Small intestine (tissue), 7 donors: ENCODE data around the gene NUP214. TPM values are rescaled to one million over a fixed set of nuclear protein-coding genes. Genes with fewer than 3 reads are reported as not detected.
"Not testable (repeated sequence)": the region's sequence is repeated elsewhere in the genome, so short reads cannot be mapped to it uniquely, and the experiment has no call there.

Source experiments
- DNase-seq, 2 donors: peaks; one replicate each; pipeline versions ENCODE4 v3.0.0 to v3.0.0-alpha.2; 2013
- FAIRE-seq: peaks from 2 replicates; lab custom pipeline; 2012; peaks lifted over from hg19 to GRCh38; lab: Jason Lieb, UNC
- H3K27ac ChIP-seq, 3 donors: one replicate each; pipeline ENCODE4 v1.5.1; 2013; ENCODE audit warnings: low read length in 2 of 3, mild to moderate bottlenecking in 2 of 3, control low read depth in 1 of 3, inconsistent platforms in 1 of 3, low read depth in 1 of 3, moderate library complexity in 1 of 3
- H3K27me3 ChIP-seq, 3 donors: one replicate each; pipeline ENCODE4 v1.6.1; 2013; ENCODE audit warnings: low read length in 3 of 3, inconsistent platforms in 1 of 3; ENCODE audit not compliant: control insufficient read depth in 3 of 3, insufficient read depth in 3 of 3
- H3K36me3 ChIP-seq, 3 donors: one replicate each; pipeline ENCODE4 v1.6.1; 2013; ENCODE audit warnings: low read length in 3 of 3, inconsistent platforms in 1 of 3, low read depth in 1 of 3, mild to moderate bottlenecking in 1 of 3, moderate library complexity in 1 of 3; ENCODE audit not compliant: control insufficient read depth in 3 of 3, insufficient read depth in 2 of 3
- H3K4me1 ChIP-seq, 3 donors: one replicate each; pipeline ENCODE4 v1.6.1; 2013; ENCODE audit warnings: low read length in 2 of 3, inconsistent platforms in 1 of 3, low read depth in 1 of 3, mild to moderate bottlenecking in 1 of 3, moderate library complexity in 1 of 3; ENCODE audit not compliant: control insufficient read depth in 3 of 3, insufficient read depth in 2 of 3
- H3K4me3 ChIP-seq, 3 donors: one replicate each; pipeline ENCODE4 v1.5.1; 2013; ENCODE audit warnings: low read length in 3 of 3, control low read depth in 1 of 3, inconsistent platforms in 1 of 3, low read depth in 1 of 3, mild to moderate bottlenecking in 1 of 3, moderate library complexity in 1 of 3
- H3K9me3 ChIP-seq, 2 donors: one replicate each; pipeline ENCODE4 v1.6.1; 2013; ENCODE audit warnings: low read depth in 1 of 2, low read length in 1 of 2; ENCODE audit not compliant: control insufficient read depth in 2 of 2, insufficient read depth in 1 of 2
- WGBS, 3 donors: extraction: QIAGEN DNeasy Blood & Tissue Kit; methylation state at CpG; one replicate each; pipeline ENCODE4 v1.1.7; 2013; 5-methylcytosine and 5-hydroxymethylcytosine counted together
- polyA plus RNA-seq, 4 donors: library from polyadenylated mRNA; stranded (reverse) in 3 of 4; unstranded in 1 of 4; fragments of 200-250 nt in 3 of 4; fragments of 120-200 nt in 1 of 4; gene quantifications; one replicate each; pipeline versions ENCODE4 v1.2.1 to v1.2.3, GENCODE V29; 2013
- donor health status: healthy with polysubstance abuse.
- donor health status: control.
- donor health status: control.
- donor health status: Bipolar disorder and iron deficiency.
- donor health status: healthy.

Gene NUP214
- polyA plus RNA-seq, 4 donors: 16.7 to 49.7 (median 37.3) TPM

DNA sequence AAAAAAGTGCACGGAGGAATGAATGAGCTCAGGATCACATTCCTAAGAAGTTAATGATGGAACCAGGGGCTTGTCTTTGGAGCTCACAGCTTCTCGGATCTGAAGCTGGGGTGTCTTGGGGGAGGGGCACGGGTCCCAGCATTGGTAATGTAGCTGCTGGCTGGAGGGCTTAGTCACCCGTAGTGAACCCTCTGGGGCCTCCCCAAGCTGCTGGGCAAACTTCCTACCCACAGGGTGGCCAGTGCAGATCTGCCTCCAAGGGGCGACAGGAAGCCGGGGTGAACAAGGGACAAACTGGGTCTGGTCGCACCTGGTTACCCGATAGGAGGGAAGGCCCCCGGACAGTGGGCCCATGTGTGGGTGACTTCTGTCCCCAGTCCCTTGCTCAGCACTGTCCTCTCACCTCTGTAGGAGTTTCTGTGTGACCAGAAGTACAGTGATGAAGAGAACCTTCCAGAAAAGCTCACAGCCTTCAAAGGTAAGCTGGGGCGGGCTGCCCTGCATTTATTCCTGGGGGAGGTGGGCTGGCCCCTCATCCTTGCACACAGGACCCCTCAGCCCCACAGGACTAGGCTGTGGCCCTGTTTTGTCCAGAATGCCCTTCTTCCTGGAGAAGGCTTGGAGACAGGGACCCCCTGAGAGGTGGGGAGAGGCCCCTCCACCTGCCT, 14.1 kb upstream of the NUP214 start:
- Histone ChIP-seq H3K27me3 (no peaks in the 10 kb centered on the region), H3K36me3 (no peaks in the 10 kb centered on the region), H3K4me1 (no peaks in the 10 kb centered on the region), H3K4me3 (no peak overlapping the region), H3K9me3 (no peaks in the 10 kb centered on the region), H3K27ac (no peak overlapping the region)
- DNase-seq (no peak), FAIRE-seq (no peak)
- 59 to 66% (median 62%) methylated on average over 10 of the region's 10 CpGs for WGBS, 3 donors

DNA sequence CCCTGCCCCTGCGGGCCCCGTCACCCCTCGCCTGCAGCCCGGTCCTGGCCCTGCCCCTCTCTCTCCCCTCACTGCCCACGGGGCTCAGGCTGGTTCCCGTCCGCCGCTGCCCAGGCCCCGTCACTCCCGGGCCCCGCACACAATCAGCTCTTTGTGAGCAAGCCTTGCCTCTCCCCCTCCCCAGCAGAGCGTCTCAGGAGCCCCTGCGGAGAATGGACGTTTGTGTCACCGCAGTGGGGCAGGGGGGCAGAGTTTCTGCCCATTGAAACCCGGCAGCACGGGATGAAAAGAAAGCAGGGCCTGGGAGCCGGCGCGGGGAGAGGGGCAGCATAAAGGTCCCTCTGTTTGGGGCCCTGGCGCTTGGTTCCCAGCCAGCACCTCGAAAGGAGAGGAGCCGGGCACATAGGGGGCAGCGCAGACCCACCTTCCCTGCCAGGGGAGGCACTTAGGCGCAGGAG, 13.5 kb upstream of the NUP214 start:
- Histone ChIP-seq H3K4me3 (no peak overlapping the region), H3K9me3 (no peaks in the 10 kb centered on the region), H3K4me1 (no peaks in the 10 kb centered on the region), H3K27me3 (no peaks in the 10 kb centered on the region), H3K36me3 (no peaks in the 10 kb centered on the region), H3K27ac (no peak overlapping the region)
- FAIRE-seq (no peak), DNase-seq (no peak)
- 80 to 85% (median 83%) methylated on average over 22 to 24 of the region's 25 CpGs for WGBS, 3 donors

DNA sequence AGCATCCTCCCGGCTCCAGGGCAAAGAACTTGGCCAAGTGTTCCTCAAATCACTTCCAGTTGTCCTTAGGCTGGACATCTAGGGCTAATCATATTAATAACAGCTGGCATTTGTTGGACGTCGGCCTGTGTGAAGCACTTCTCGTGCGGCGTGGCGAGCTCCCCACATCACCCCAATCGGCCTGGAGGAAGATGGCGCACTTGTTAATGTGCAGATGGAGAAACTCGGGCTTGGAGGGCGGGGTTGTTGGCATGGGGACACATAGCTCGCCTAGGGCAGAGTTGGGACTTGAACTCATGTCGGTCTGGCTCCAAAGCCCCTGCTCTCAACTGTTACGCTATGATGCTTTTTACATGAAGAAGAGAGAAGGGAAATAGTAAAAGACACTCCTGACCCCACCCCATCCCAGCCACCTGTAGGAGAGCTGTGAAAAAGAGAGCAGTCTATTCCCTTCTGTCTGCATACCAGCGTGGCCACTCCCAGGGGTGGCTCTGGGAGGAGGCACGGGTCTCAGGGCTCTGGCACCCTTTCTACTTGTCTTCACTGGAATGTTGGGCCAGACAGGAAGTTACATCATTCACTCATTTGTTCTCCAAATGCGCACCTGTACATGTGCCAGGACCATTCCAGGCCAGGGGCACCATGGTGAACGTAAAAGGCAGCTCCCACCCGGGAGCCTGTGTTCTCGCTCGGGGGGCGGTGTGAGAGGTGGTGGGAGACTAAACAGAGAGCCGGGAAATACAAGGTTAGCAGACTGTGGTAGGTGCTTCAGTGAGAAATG, 12.8 kb upstream of the NUP214 start:
- no peaks in the 10 kb centered on the region for H3K9me3 ChIP-seq
- no peak overlapping the region for H3K4me3 ChIP-seq
- 81 to 88% (median 83%) methylated on average over 23 of the region's 23 CpGs for WGBS, 3 donors
- DNase-seq: no peak
- no peaks in the 10 kb centered on the region for H3K4me1 ChIP-seq
- no peaks in the 10 kb centered on the region for H3K27me3 ChIP-seq
- FAIRE-seq: no peak
- H3K27ac ChIP-seq: no peak overlapping the region
- H3K36me3 ChIP-seq: no peaks in the 10 kb centered on the region

DNA sequence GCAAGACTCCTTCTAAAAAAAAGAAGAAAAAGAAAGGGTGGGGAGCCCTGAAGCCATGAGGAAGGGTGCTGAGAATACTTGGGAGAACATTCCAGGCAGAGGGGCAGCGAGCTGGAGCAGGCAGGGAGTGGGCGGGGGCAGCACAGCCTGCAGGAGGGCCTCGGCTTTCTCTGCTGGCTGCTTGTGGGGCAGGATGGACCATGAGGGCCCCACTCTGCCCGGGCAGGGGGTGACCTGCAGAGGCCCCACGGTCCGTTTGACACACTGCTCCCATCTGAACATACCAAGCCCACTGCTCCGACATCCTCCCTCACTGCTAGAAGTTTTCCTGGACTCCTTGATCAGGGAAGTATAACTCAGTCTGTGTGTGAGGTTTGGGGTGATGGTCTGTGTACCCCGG, 11.7 kb upstream of the NUP214 start:
- Histone ChIP-seq H3K4me1 (no peaks in the 10 kb centered on the region), H3K36me3 (no peaks in the 10 kb centered on the region), H3K27me3 (no peaks in the 10 kb centered on the region), H3K9me3 (no peaks in the 10 kb centered on the region), H3K27ac (no peak overlapping the region), H3K4me3 (no peak overlapping the region)
- no peak for FAIRE-seq
- DNase-seq: no peak
- WGBS, 3 donors: 72 to 83% (median 78%) methylated on average over 7 to 8 of the region's 8 CpGs

DNA sequence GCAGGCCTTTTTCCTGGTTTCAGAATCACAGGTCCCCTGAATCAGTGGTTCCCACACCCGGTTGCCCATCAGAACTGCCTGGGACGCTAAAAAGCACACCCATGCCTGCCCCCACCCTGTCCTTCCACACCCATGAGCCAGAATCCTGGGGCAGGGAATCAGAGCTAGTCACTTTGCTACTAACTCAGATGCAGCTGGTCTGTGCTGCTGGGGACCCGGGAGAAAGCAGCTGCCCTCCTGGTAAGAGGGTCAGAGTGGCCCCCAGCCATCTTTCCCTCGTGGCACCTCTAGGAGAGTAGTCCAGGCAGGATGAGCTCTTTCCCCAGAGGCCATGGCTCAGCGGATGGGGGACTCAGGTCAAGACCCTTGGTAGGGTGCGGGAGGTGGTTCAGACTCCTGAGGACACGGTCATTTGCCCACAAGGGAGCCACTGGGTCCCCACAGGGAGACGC, 11.3 kb upstream of the NUP214 start:
- Histone ChIP-seq H3K36me3 (no peaks in the 10 kb centered on the region), H3K9me3 (no peaks in the 10 kb centered on the region), H3K4me3 (no peak overlapping the region), H3K27ac (no peak overlapping the region), H3K4me1 (no peaks in the 10 kb centered on the region), H3K27me3 (no peaks in the 10 kb centered on the region)
- DNase-seq (no peak), FAIRE-seq (no peak)
- 70 to 85% (median 72%) methylated on average over 8 of the region's 8 CpGs for WGBS, 3 donors

DNA sequence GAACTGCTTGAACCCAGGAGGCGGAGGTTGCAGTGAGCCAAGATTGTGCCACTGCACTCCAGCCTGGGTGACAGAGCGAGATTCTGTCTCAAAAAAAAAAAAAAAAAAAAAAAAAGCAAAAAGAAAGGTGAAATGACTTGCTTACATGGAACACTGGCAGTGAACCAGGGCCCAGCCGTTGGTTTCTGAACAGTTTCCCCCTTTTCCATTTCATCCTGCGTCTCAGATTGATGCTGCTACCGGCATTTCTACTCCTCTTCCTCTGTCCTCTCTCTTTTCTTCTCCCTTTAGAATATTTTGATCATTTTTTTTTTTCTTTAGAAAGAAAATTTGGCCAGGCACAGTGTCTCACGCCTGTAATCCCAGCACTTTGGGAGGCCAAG, 10.0 kb upstream of the NUP214 start:
- H3K27me3 ChIP-seq, H3K9me3 ChIP-seq, H3K4me3 ChIP-seq, H3K4me1 ChIP-seq, DNase-seq, FAIRE-seq, H3K27ac ChIP-seq, H3K36me3 ChIP-seq: not testable (repeated sequence)
- WGBS, 3 donors: 83 to 88% (median 88%) methylated on average over 4 to 6 of the region's 6 CpGs

DNA sequence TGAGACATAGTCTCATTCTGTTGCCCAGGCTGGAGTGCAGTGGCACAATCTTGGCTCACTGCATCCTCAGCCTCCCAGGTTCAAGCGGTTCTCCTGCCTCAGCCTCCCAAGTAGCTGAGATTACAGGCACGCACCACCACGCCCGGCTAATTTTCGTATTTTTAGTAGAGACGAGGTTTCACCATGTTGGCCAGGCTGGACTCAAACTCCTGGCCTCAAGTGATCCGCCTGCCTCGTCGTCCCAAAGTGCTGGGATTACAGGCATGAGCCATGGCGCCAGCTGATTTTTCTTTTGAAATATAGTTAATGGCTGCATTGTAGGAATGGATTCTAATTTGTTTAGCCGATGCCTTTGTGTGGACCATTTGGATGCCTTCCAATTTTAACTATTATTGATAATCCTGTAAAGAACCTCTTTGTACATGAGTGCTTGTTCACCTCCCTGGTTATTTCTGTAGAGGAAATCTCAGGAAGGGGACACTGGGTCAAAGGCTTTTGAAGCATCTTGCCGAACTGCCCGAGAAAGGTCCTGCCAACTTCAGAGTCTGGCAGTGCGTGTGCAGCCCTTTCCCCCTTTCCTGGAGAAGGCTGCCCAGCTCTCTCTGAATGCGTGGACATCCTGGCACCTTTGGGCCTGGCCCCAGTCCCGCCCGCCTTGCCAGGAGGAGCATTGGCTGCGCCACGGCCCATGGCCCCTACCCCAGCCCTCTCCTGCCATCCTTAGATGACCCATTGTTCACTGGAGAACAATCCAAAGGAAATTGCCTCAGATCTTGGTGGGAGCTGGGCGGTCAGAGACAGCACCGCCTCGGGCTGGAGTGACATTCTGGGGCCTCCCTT, 8.9 kb upstream of the NUP214 start:
- 84 to 85% (median 85%) methylated on average over 22 of the region's 22 CpGs for whole genome bisulfite sequencing, 3 donors
- Histone ChIP-seq H3K4me1 (no peaks in the 10 kb centered on the region), H3K9me3 (no peaks in the 10 kb centered on the region), H3K4me3 (no peak overlapping the region), H3K27me3 (no peaks in the 10 kb centered on the region), H3K36me3 (peaks cover 0 to 8% (median 0%) of the 10 kb centered on the region in 3 donors), H3K27ac (no peak overlapping the region)
- no peak for DNase-seq
- FAIRE-seq: no peak

DNA sequence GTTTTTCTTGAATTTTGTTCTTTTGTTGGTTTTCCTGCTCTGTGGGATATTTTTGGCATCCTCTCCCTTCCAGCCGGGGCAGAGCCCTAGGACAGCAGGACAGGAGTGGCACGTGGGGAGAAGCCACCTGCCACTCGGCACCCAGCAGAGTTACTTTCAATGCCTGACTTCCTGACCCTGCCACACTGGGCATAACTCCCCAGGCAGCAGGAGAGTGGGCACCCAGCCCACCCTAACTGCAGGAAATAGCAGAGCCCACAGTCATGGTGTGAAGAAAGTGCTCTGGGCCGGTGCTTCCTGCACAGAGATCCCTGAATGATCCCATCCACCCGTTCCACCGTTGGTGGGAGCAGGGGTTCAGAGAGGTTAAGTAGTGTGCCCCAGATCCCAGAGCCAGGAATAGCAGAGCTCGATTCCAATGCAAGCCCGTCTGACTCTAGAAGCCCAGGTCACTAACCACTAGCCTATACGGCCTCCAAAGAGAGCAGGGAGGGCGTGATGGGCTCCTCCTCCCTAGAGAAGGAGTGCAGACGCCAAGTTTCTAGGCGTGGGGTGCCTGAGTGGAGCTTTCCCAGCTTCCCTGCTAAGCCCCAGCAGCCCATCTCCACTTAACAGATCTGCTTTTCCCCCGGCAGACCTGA, 8.1 kb upstream of the NUP214 start:
- no peaks in the 10 kb centered on the region for H3K9me3 ChIP-seq
- no peaks in the 10 kb centered on the region for H3K27me3 ChIP-seq
- whole genome bisulfite sequencing, 3 donors: 52 to 64% (median 55%) methylated on average over 13 of the region's 13 CpGs
- peaks cover 0 to 8% (median 0%) of the 10 kb centered on the region in 3 donors for H3K36me3 ChIP-seq
- H3K27ac ChIP-seq: peak overlapping the region in 1 of 3 donors; percentile 36
- H3K4me3 ChIP-seq: no peak overlapping the region
- FAIRE-seq (no peak), DNase-seq (no peak)
- no peaks in the 10 kb centered on the region for H3K4me1 ChIP-seq
